Brain microvascular endothelial cell (primary cell): Measurements from ENCODE around the gene GPS1.

Experiments used
- DNase-seq: peaks from one replicate; pipeline ENCODE4 v3.0.0-alpha.2; 2020
- H3K27ac ChIP-seq: fragments of 250-450 bp; sonication (Bioruptor Pico); 2 replicates; pipeline ENCODE4 v1.5.1; 2020; ENCODE audit warnings: mild to moderate bottlenecking, moderate library complexity
- H3K27me3 ChIP-seq: fragments of 250-450 bp; sonication (Bioruptor Pico); replicated peaks from 2 replicates; pipeline ENCODE4 v1.5.1; 2020; ENCODE audit warnings: mild to moderate bottlenecking
- H3K36me3 ChIP-seq: fragments of 250-450 bp; sonication (Bioruptor Pico); replicated peaks from 2 replicates; pipeline ENCODE4 v1.5.1; 2020; ENCODE audit warnings: mild to moderate bottlenecking
- H3K4me3 ChIP-seq: 2 replicates; pipeline ENCODE4 v1.5.1; 2011; ENCODE audit warnings: low read depth, mild to moderate bottlenecking, control low read depth, low read length, moderate library complexity
- CTCF ChIP-seq: IDR thresholded peaks from 2 replicates; pipeline ENCODE4 v1.5.1; 2011; ENCODE audit warnings: low read depth, mild to moderate bottlenecking, moderate library complexity, low read length, control low read depth, inconsistent platforms; ENCODE audit errors: missing control alignments
- in situ Hi-C: cut with HindIII; loops from 2 replicates; pipeline ENCODE4 v1.10.0; 2017; ENCODE audit warnings: low sequenced_read_pairs, low pct_ligation_motif_present

The GPS1 gene

GRCh38 chr17:82016061-82016874 is 35.4 kb upstream of the GPS1 start:
- in situ Hi-C loops, result no loop called here
- no peak for DNase-seq
- Histone ChIP-seq H3K27me3 (no peaks in the 10 kb centered on the region), H3K27ac (no peak overlapping the region), H3K4me3 (no peak overlapping the region), H3K36me3 (no peaks in the 10 kb centered on the region)
- TF ChIP-seq CTCF, result no peak

- no peaks in the 10 kb centered on the region for H3K36me3 ChIP-seq
- H3K4me3 ChIP-seq, result no peak overlapping the region
- H3K27ac ChIP-seq, result no peak overlapping the region
- no peaks in the 10 kb centered on the region for H3K27me3 ChIP-seq
- no peak for DNase-seq
- no peak for TF ChIP-seq CTCF
- in situ Hi-C loops, result no loop called here
These were observed 34.7 kb upstream of the GPS1 start for GRCh38 chr17:82016875-82017459.

GRCh38 chr17:82017612-82018151 is 34.0 kb upstream of the GPS1 start:
- no peaks in the 10 kb centered on the region for H3K36me3 ChIP-seq
- H3K27me3 ChIP-seq, result no peaks in the 10 kb centered on the region
- in situ Hi-C loops, result no loop called here
- DNase-seq, result no peak
- H3K27ac ChIP-seq, result no peak overlapping the region
- no peak overlapping the region for H3K4me3 ChIP-seq
- TF ChIP-seq CTCF, result no peak

GRCh38 chr17:82018152-82018988 is 33.3 kb upstream of the GPS1 start:
- no peak overlapping the region for H3K4me3 ChIP-seq
- in situ Hi-C loops, result no loop called here
- H3K27me3 ChIP-seq, result no peaks in the 10 kb centered on the region
- no peak for TF ChIP-seq CTCF
- no peak overlapping the region for H3K27ac ChIP-seq
- no peak for DNase-seq
- H3K36me3 ChIP-seq, result no peaks in the 10 kb centered on the region

GRCh38 chr17:82018989-82019689 is 32.6 kb upstream of the GPS1 start:
- no peaks in the 10 kb centered on the region for H3K27me3 ChIP-seq
- in situ Hi-C loops, result no loop called here
- no peak for TF ChIP-seq CTCF
- DNase-seq, result no peak
- H3K4me3 ChIP-seq, result no peak overlapping the region
- no peaks in the 10 kb centered on the region for H3K36me3 ChIP-seq
- no peak overlapping the region for H3K27ac ChIP-seq
